ENCODE results near the gene MPPE1.

MPPE1 gene

DNA sequence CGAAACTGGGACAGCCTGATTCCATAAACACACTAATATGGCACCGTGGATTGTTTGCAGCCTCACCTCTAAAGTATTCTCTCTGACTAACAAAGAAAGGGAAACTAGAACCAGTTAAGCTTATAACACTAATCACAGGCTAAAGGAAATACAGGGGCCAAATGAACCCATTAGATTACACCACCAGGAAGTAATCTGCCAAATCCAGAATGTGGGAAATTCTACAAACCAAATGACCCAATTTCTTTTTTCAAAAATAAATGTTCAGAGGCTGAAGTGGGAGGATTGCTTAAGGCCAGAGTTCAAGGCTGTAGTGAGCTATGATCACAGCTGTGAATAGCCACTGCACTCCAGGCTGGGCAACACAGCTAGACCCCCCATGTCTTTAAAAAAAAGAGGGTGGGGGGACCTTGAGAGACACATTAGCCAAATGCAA, 1.5 kb upstream of the MPPE1 start:
- FAIRE-seq, result no peak
- no peak for DNase-seq (ENCODE audit: insufficient read length, low spot score)
- TF ChIP-seq, protein P1, sequence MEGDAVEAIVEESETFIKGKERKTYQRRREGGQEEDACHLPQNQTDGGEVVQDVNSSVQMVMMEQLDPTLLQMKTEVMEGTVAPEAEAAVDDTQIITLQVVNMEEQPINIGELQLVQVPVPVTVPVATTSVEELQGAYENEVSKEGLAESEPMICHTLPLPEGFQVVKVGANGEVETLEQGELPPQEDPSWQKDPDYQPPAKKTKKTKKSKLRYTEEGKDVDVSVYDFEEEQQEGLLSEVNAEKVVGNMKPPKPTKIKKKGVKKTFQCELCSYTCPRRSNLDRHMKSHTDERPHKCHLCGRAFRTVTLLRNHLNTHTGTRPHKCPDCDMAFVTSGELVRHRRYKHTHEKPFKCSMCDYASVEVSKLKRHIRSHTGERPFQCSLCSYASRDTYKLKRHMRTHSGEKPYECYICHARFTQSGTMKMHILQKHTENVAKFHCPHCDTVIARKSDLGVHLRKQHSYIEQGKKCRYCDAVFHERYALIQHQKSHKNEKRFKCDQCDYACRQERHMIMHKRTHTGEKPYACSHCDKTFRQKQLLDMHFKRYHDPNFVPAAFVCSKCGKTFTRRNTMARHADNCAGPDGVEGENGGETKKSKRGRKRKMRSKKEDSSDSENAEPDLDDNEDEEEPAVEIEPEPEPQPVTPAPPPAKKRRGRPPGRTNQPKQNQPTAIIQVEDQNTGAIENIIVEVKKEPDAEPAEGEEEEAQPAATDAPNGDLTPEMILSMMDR (IDR thresholded peaks at IDR 0.05; ENCODE audit: insufficient read depth, missing control alignments), result no peak

DNA sequence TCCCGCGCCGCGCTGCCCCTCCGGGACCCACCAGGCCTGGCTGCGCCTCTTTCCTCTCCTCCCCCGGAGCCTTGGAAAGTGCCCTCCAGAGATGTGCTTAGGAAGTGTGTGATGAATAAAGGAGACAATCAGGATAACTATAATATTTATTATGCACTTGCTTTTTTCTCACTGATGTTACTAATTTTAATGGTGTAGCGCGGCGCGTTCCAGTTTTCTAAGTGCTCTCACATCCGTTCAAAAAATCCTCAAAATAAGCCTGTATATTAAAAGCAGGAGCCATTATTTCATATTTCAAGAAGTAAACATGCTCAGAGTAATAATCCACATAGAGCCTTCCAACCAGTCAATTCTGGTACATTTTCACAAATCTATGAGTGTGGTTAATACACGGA, 941 bp upstream of the MPPE1 start:
- TF ChIP-seq, protein P1 (IDR thresholded peaks at IDR 0.05; ENCODE audit: insufficient read depth, missing control alignments), result no peak
- no peak for DNase-seq (ENCODE audit: insufficient read length, low spot score)
- no peak for FAIRE-seq

DNA sequence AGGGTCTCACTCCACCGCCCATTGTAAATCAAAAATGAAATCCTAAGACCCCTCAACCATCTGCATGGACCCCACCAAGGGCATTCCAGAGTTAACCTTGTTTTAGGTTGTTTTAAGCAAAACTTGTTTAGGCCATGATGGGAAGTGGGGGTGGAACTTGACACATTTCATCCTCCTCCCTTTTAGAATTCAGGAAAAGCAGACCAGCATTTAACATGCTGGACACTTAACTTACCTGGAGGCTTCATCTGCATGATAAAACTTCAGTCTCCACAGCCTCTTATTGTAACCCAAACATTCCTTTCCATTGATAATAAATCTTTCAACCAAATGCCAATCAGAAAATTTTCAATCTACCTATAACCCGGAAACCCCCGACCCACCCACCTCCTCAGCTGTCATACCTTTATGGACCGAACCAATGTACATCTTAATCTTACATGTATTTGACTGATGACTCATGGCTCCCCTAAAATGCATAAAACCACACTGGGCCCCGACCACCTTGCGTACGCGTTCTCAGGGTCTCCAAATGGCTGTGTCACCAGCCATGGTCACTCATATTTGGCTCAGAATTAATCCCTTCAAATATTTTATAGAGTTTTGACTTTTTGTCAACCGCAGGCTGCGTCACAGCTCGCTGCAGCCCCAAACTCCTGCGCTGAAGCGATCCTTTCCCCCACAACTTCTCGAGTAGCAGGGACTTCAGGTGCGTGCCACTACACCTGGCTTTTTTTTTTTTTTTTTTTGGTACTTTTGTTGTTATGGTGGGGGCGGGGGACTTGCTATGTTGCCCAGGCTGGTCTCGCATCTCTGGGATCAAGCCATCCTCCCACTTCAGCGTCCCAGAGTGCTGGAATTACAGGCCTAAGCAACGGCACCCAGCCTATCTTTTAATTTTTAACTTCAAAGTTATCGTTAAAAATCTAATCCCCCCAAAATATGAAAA, 917 bp downstream of the MPPE1 start:
- TF ChIP-seq, protein P1 (IDR thresholded peaks at IDR 0.05; ENCODE audit: insufficient read depth, missing control alignments), result no peak
- DNase-seq (ENCODE audit: insufficient read length, low spot score), result no peak
- no peak for FAIRE-seq

DNA sequence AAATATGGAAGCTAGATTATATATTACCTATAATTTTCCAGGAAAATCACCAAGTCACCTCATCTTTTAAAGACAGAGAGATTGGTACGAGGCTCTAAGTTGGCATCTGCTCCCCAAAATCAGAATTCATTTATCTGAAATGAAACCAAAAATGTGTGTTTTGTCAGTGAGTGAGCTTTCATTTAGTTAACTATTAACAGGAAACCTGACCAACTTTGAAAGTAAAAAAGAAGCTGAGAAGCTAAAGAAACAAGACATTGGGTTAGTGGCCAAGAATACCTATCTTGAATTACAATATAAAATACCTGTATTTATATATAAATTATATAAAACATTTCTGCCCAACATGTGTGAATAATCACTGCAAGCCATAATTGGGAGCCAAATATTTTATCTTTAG, 1.9 kb downstream of the MPPE1 start:
- DNase-seq (ENCODE audit: insufficient read length, low spot score) (no peak), FAIRE-seq (no peak)
- TF ChIP-seq, protein P1 (IDR thresholded peaks at IDR 0.05; ENCODE audit: insufficient read depth, missing control alignments), result no peak

DNA sequence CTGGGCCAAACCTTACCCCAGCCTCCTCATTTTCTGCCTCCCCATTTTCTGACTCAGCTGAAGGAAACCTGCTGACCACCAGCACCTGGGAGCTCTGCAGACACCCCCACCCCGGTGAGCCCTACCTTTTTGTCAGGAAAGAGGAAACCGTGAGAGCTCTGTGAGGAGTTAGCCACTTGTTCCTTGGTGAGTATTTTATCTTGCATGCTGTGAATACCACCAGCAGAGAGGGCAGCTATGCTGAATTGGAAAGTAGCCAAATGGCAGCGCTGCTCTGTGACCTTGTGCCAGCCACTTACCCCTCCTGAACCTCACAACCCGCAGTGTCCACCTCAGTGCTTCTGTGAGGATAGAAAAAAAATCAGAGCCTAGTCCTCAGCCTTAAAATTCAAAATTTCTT, 2.5 kb downstream of the MPPE1 start:
- TF ChIP-seq, protein P1 (IDR thresholded peaks at IDR 0.05; ENCODE audit: insufficient read depth, missing control alignments), result no peak
- no peak for DNase-seq (ENCODE audit: insufficient read length, low spot score)
- FAIRE-seq, result no peak

DNA sequence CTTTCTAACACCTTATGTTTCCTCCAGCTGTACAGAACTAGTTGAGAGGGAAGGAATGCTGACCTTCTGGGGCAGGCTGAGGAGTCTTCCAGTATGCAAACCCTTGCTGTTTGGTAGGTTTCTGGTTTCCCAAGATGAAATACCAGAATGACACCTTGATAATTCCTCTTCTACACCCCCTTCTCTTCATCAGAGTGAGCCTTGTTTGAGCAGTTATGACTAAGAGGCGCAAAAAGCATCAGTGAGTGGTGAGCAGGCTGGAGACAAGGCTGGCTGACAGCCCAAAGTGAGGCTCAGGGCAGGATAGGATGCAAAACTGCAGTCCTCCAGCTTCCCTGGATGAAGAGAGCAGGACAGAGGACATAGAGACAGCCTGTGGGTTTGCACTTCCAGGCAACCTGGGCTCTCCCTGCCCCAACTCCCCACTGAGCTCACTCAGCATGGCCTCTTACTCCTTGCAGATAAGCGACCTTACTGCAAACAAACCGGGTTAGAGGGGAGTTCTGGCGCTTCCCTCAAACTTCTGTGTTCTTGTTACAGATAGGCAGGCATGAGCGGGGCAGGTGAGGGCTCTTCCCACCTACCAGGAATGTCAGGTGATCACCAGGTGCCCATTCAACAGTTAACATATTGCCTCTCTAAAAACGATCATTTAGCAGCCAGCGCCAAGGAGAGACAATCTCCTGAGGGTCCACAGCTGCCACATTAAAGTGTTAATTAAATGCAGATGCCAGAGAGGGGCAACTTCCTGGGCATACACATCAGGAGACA, 5.4 kb downstream of the MPPE1 start:
- TF ChIP-seq, protein P1 (IDR thresholded peaks at IDR 0.05; ENCODE audit: insufficient read depth, missing control alignments), result no peak
- no peak for FAIRE-seq
- no peak for DNase-seq (ENCODE audit: insufficient read length, low spot score)
